ENCODE results near the gene TMEM192.
"Not testable (repeated sequence)": the region's sequence is repeated elsewhere in the genome, so short reads cannot be mapped to it uniquely, and the experiment has no call there.

TMEM192 gene

DNA sequence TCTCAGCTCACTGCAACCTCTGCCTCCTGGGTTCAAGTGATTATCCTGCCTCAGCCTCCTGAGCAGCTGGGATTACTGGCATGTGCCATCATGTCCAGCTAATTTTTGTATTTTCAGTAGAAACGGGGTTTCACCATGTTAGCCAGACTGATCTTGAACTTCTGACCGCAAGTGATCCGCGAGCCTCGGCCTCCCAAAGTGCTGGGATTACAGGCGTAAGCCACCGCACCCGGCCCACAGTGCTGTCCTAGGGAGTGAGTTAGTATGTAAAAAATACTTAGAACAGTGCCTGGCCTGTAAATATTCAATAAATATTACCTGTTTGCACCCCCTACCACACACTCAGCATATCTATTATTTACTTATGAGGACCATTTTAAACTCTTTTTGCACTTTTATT is 20.5 kb downstream of the TMEM192 start:
- not testable (repeated sequence) for DNase-seq (ENCODE audit: low spot score)

- no peak for DNase-seq (ENCODE audit: low spot score)
Measured at GRCh38 chr4:165088366-165088765, 24.3 kb downstream of the TMEM192 start.

DNA sequence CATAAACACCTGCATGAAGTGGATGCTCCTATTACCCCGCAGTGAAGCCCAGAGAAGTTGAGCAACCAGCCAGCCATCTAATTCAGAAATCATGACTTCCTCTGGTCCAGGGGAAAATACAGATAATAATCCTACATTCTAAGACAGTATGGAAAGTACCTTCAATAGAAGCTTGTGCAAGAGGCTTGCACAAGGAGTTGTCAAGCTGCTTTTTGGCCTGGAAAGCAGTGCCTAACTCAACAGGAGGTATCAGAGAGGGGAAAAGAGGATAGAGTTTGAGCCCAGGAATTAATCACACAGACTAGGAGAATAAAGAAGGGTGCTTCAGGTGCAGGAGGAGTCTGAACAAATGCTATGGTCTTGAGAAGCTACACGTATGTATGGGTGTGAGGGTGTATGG is 26.7 kb downstream of the TMEM192 start:
- no peak for DNase-seq (ENCODE audit: low spot score)

GRCh38 chr4:165084787-165085186 is 27.9 kb downstream of the TMEM192 start:
- DNase-seq (ENCODE audit: low spot score), result not testable (repeated sequence)

DNA sequence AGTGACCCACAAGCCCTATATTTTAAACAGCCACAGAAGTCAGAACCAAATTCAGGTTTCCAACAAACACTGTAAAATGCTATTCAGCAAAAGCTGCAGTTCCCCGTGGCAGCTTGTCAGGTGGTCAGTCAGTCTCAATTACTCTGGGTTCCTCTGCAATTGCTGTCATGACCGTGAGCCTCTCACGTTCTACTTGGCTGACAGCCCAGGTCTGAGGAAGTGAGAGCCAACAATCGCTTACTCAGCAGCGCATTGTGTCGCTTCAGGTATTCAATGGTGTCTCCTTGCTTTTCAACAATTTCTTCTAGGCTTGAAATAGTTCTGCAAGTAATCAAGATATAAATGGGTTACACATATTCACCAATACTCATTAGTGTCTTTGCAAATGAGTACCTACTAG is 33.2 kb downstream of the TMEM192 start:
- no peak for DNase-seq (ENCODE audit: low spot score)

DNA sequence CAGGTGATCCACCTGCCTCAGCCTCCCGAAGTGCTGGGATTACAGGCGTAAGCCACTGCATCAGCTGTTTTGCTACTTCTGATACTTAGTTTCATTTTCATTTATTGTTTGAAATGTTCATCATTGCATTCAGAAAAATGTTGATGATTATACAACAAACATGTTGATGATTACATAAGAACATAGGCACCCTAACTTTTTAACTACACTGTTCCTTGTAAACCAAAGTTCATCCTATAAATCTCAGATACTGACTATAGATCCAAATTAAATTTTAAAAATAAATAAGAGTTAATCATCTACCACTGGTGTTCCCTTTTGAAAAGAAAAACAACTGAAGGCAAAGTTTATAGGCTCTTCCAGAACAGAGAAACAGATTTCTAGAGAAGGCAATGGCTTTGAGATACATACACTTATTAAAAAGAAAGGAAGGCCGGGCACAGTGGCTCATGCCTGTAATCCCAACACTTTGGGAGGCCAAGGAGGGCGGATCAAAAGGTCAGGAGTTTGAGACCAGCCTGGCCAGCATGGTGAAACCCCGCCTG is 35.6 kb downstream of the TMEM192 start:
- DNase-seq (ENCODE audit: low spot score), result no peak

DNA sequence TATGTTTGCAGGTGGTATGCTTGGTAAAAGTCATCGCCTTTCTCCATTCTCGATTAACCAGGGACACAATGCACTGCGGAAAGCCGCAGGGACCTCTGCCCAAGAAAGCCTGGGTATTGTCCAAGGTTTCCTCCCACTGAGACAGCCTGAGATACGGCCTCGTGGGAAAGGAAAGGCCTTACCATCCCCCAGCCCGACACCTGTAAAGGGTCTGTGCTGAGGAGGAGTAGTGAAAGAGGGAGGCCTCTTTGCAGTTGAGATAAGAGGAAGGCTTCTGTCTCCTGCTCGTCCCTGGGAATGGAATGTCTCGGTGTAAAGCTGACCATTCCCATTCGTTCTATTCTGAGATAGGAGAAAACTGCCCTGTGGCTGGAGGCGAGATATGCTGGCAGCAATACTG is 39.3 kb downstream of the TMEM192 start:
- DNase-seq (ENCODE audit: low spot score), result not testable (repeated sequence)

- no peak for DNase-seq (ENCODE audit: low spot score)
Measured at GRCh38 chr4:165070560-165070959, 42.1 kb downstream of the TMEM192 start.

DNA sequence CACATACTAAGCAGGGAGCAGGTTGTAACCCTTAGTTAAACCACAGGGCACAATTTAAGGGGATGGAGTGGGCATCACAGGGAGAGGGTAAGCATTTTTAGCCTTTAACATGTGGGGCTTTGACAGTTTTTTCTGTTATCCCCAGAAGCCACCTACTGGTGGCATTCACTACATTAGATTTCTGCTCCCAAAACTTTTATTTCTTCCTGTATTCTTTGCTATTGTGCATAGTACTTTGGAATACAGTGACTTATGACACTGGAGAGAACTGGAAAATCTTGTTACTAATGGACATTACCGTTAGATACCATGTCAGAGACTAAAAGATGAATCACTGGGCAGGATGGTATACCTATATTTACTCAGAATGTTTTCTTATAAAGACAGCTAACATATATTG is 51.7 kb downstream of the TMEM192 start:
- DNase-seq (ENCODE audit: low spot score), result no peak

DNA sequence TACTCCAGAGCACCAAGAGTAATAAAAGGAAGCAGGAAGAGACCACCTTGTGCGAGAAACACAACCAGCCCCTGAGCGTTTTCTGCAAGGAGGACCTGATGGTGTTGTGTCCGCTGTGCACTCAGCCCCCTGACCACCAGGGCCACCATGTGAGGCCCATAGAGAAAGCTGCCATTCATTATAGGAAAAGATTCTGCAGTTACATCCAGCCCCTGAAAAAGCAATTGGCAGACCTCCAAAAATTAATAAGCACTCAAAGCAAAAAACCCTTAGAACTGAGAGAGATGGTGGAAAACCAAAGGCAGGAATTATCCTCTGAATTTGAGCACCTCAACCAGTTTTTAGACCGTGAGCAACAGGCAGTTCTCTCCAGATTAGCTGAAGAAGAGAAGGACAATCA is 53.3 kb downstream of the TMEM192 start:
- no peak for DNase-seq (ENCODE audit: low spot score)

- DNase-seq (ENCODE audit: low spot score), result no peak
Measured at GRCh38 chr4:165058666-165059065, 54.0 kb downstream of the TMEM192 start.

DNA sequence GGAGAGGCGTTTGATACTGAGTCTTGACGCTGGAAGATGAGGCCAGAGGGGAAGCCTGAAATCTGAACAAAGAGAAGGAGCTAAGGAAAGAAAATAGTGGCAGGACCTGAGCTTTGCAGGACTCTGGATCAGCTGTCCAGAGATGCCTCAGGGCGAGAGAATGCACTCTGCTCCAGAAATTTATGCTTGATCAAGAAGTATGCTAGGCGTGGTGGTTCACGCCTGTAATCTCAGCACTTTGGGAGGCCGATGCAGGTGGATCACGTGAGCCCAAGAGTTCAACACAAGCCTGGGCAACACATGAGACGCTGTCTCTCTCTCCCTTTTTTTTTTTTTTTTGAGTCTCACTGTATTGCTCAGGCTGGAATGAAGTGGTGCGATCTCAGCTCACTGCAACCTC is 57.1 kb downstream of the TMEM192 start:
- no peak for DNase-seq (ENCODE audit: low spot score)

- no peak for DNase-seq (ENCODE audit: low spot score)
Measured at GRCh38 chr4:165053645-165054044, 59.0 kb downstream of the TMEM192 start, which contains the start of gene TRIM75. Gene TRIM75, plus strand, starts transcription at chr4:165053866. Its CDS starts 5,282 bp downstream, at chr4:165059148.

GRCh38 chr4:165052627-165053026 is 60.0 kb downstream of the TMEM192 start:
- DNase-seq (ENCODE audit: low spot score), result no peak

DNA sequence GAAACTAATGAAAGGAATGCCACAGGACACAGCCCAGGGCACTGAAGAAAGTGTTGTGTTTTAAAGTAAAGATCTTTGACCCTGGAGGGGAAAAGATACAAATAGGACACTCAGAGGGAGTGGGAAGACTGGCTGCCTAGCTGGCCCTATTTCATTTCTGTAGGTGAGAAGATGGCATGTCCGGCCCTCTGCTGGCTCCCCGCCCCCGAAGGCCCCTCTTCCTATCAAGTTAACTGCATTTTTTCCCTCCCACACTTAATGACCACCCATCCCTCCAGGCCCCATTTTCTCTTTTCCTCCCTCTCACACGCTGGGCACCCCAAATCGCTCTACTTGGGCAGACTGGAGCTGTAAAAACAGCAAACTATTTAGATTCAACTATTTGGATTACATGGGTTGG is 64.5 kb downstream of the TMEM192 start:
- no peak for DNase-seq (ENCODE audit: low spot score)

DNA sequence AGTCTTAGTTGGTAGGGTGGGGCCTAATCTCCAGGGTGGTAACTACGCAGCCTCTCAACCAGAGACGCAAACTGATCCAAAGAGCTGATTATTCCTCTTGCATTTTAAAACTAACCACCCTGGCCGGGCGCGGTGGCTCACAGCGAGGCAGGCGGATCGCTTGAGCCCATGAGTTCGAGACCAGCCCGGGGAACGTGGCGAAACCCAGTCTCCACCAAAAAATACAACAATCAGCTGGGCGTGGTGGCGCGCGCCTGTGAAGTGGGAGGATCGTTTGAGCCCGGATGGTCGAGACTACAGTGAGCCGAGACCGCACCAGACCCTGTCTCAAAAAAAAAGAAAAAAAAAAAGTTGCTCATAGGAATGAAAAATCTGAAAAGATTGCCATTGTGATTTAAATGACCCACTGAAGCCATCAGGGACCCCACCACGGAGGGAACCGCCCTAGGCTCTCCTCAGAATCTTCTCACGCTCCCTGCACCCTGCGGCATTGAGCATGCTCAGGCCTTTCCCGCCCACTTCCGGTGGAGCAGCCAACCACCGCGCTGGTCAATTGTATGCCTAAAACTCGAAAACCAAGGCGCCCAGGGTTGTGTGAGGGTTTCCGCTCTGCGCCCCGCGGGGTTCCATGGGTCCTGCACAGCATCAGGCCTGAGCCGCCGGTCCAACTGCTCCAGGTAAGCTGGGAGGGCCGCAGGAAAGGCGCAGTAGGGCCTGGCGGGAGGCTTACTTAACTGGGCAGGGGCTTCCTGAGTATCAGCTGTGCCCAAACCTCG is 81.0 kb downstream of the TMEM192 start, which contains the start of gene TRIM60:
TSS of gene TRIM60 (plus strand) at position 564 of the 776 bp plus-strand sequence. CDS start 8,074 bp downstream, outside the sequence.
- DNase-seq (ENCODE audit: low spot score), result no peak

- no peak for DNase-seq (ENCODE audit: low spot score)
Measured at GRCh38 chr4:165027762-165028402, 84.8 kb downstream of the TMEM192 start.

DNA sequence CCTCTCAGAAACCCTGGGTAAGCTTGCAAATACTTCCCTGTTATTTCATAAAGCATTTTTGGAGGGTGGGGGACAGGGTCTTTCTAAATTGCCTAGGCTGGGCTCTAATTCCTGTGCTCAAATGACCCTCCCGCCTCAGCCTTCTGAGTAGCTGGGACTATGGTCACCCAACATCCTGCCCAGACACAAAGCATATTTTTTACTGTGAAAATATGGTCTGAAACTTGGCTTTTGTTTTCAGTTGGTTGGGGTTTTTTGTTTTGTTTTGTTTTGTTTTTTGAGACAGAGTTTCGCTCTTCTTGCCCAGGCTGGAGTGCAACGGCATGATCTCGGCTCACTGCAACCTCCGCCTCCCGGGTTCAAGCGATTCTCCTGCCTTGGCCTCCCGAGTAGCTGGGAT is 86.9 kb downstream of the TMEM192 start:
- DNase-seq (ENCODE audit: low spot score), result not testable (repeated sequence)

Measured in iPS-NIHi11 (cell line).